ENCODE data around the gene PTGFRN. TPM values are rescaled to one million over a fixed set of nuclear protein-coding genes. Genes with fewer than 3 reads are reported as not detected.
"Not testable (repeated sequence)": the region's sequence is repeated elsewhere in the genome, so short reads cannot be mapped to it uniquely, and the experiment has no call there.

Gene PTGFRN
- total and polyA plus RNA-seq, 2 experiments from 2014 or later: 16.6 to 31.0 TPM

DNA sequence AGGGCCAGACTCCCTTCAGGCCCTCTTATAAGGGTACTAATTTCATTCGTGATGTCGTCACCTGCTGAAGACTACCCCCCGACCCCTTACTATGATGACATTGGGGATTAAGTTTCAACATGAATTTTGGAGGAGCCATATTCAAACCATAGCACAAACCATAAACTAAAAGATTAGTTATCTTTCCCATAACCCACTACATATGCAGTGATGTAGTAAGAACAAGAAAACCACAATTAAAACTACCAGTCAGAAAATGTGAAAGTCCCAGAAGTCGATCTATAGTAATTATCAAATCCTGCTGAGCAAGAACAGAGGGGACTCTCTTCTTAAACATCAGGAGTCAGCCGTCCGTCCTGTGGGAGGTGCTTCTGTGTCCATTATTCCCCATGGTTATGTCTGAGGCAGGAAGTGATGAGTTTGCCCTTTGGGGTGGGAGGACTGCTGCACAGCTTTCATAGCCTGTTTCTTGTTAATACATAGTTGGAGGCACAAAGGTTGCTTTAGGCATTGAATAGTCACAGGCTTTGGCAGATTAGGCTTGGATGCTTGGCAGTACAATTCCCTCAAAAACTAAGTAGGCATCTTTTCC is 35.9 kb upstream of the PTGFRN start:
- DNase-seq (ENCODE audit: low spot score): no peak
- Histone ChIP-seq H2AFZ (no peak overlapping the region), H3K36me3 (replicated peaks; ENCODE audit: insufficient read depth, low read depth) (no peaks in the 10 kb centered on the region), H4K20me1 (ENCODE audit: insufficient read depth, poor library complexity, severe bottlenecking) (no peaks in the 10 kb centered on the region), H3K9me3 (ENCODE audit: low read depth) (no peaks in the 10 kb centered on the region), H3K4me1 (ENCODE audit: insufficient read depth) (peaks cover 9% of the 10 kb centered on the region), H3K4me2 (no peak overlapping the region), H3K27ac (no peak overlapping the region), H3K9me2 (replicated peaks; ENCODE audit: insufficient read depth) (no peaks in the 10 kb centered on the region), H3K4me3 (no peak overlapping the region), H3K27me3 (no peaks in the 10 kb centered on the region), H3K79me2 (no peaks in the 10 kb centered on the region)
- TF ChIP-seq CTCF (IDR thresholded peaks at IDR 0.05; ENCODE audit: poor library complexity): no peak
- TF ChIP-seq EZH2 (IDR thresholded peaks at IDR 0.05; ENCODE audit: borderline replicate concordance): no peak
- no peak for TF ChIP-seq EZH2phosphoT487 (IDR thresholded peaks at IDR 0.05; ENCODE audit: low read depth, severe bottlenecking, unreplicated experiment)
- 74% methylated on average over 6 of the region's 6 CpGs for WGBS (ENCODE audit: low lambda C conversion rate, missing lambda C conversion rate)

DNA sequence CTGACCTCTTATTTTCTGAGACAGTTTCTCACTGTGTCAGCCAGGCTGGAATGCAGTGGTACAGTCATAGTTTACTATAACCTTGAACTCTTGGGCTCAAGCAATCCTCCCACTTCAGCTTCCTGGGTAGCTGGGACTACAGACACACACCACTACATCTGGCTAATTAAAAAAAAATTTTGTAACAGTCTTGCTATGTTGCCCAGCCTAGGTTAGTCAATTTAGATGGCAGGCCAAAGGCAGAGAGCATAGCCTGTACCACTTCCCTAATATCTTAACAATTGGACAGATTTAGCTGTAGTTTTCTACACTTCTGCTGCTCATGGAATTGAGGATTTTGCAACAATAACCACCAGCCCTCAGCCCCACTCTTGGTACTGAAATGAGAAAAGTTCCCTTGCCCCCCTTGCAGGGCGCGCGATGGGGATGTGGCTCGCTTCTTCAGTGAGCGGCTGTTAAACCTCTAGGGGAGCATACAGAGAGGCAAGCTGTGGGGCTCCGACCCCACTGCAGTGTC is 34.9 kb upstream of the PTGFRN start:
- WGBS (ENCODE audit: low lambda C conversion rate, missing lambda C conversion rate): 97% methylated on average over 6 of the region's 6 CpGs
- Histone ChIP-seq H3K4me2 (no peak overlapping the region), H3K36me3 (replicated peaks; ENCODE audit: insufficient read depth, low read depth) (no peaks in the 10 kb centered on the region), H3K9me3 (ENCODE audit: low read depth) (no peaks in the 10 kb centered on the region), H4K20me1 (ENCODE audit: insufficient read depth, poor library complexity, severe bottlenecking) (no peaks in the 10 kb centered on the region), H3K4me1 (ENCODE audit: insufficient read depth) (peaks cover 19% of the 10 kb centered on the region), H3K79me2 (no peaks in the 10 kb centered on the region), H2AFZ (no peak overlapping the region), H3K4me3 (no peak overlapping the region), H3K27ac (no peak overlapping the region), H3K9me2 (replicated peaks; ENCODE audit: insufficient read depth) (no peaks in the 10 kb centered on the region), H3K27me3 (no peaks in the 10 kb centered on the region)
- TF ChIP-seq EZH2phosphoT487 (IDR thresholded peaks at IDR 0.05; ENCODE audit: low read depth, severe bottlenecking, unreplicated experiment): no peak
- no peak for TF ChIP-seq CTCF (IDR thresholded peaks at IDR 0.05; ENCODE audit: poor library complexity)
- no peak for TF ChIP-seq EZH2 (IDR thresholded peaks at IDR 0.05; ENCODE audit: borderline replicate concordance)
- DNase-seq (ENCODE audit: low spot score): no peak

DNA sequence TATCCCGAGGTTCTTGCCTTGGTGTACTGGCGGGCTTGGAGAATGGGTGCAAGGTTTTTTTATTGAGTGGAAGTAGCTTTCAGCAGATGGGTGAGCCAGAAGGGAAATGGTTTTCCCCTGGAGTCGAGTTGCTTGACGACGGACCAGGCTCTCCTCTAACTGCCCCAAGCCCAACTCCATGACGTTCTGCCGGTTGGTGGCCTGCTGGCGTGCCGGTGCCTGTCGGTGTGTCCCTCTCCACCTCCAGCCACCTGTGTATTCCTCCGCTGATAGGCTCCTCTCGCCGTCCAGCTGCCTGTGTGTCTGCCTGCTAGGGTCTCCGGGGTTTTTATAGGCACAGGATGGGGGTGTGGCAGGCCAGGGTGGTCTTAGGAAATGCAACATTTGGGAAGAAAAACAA is 34.3 kb upstream of the PTGFRN start:
- H4K20me1 ChIP-seq (ENCODE audit: insufficient read depth, poor library complexity, severe bottlenecking): no peaks in the 10 kb centered on the region
- WGBS (ENCODE audit: low lambda C conversion rate, missing lambda C conversion rate): 91% methylated on average over 14 of the region's 14 CpGs

DNA sequence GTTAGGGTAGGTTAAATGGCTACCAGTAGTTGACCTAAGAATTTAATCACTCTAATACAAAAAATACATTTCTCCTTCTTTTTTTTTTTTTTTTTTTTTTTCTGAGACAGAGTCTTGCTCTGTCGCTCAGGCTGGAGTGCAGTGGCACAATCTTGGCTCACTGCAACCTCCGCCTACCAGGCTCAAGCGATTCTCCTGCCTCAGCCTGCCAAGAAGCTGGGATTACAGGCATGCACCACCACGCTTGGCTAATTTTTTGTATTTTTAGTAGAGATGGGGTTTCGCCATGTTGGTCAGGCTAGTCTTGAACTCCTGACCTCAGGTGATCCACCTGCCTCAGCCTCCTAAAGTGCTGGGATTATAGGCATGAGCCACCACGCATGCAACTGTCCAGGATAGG is 33.8 kb upstream of the PTGFRN start:
- H3K4me2 ChIP-seq; DNase-seq (ENCODE audit: low spot score); H3K27ac ChIP-seq; H4K20me1 ChIP-seq (ENCODE audit: insufficient read depth, poor library complexity, severe bottlenecking); H2AFZ ChIP-seq; H3K79me2 ChIP-seq; H3K36me3 ChIP-seq (replicated peaks; ENCODE audit: insufficient read depth, low read depth); H3K9me2 ChIP-seq (replicated peaks; ENCODE audit: insufficient read depth); H3K9me3 ChIP-seq (ENCODE audit: low read depth); H3K4me3 ChIP-seq; H3K27me3 ChIP-seq: not testable (repeated sequence)
- peaks cover 15% of the 10 kb centered on the region for H3K4me1 ChIP-seq (ENCODE audit: insufficient read depth)
- 96% methylated on average over 6 of the region's 6 CpGs for WGBS (ENCODE audit: low lambda C conversion rate, missing lambda C conversion rate)

More for the DNA sequence above, 34.3 kb upstream of the PTGFRN start:
- H3K4me3 ChIP-seq: no peak overlapping the region
- no peak for DNase-seq (ENCODE audit: low spot score)
- TF ChIP-seq EZH2phosphoT487 (IDR thresholded peaks at IDR 0.05; ENCODE audit: low read depth, severe bottlenecking, unreplicated experiment) (no peak), EZH2 (IDR thresholded peaks at IDR 0.05; ENCODE audit: borderline replicate concordance) (no peak), CTCF (IDR thresholded peaks at IDR 0.05; ENCODE audit: poor library complexity) (no peak)
- H3K4me2 ChIP-seq: no peak overlapping the region
- no peak overlapping the region for H2AFZ ChIP-seq
- H3K27ac ChIP-seq: no peak overlapping the region
- no peaks in the 10 kb centered on the region for H3K36me3 ChIP-seq (replicated peaks; ENCODE audit: insufficient read depth, low read depth)
- peaks cover 15% of the 10 kb centered on the region for H3K4me1 ChIP-seq (ENCODE audit: insufficient read depth)
- H3K79me2 ChIP-seq: no peaks in the 10 kb centered on the region
- no peaks in the 10 kb centered on the region for H3K9me2 ChIP-seq (replicated peaks; ENCODE audit: insufficient read depth)
- no peaks in the 10 kb centered on the region for H3K27me3 ChIP-seq
- H3K9me3 ChIP-seq (ENCODE audit: low read depth): no peaks in the 10 kb centered on the region

Data from hepatocyte (in vitro differentiated cells).